Ovary (tissue), 9 donors: ENCODE results near the gene TEX26. TPM values are rescaled to one million over a fixed set of nuclear protein-coding genes. Genes with fewer than 3 reads are reported as not detected.

Experiments
- DNase-seq, 5 donors: peaks; one replicate each; pipeline ENCODE4 v3.0.0-alpha.2; 2019 to 2020
- H3K27ac ChIP-seq, 2 donors: fragments of 200-600 bp; one replicate each; pipeline versions ENCODE4 v1.5.1 to v1.8.0; 2019 to 2022
- H3K27me3 ChIP-seq: fragments of 200-600 bp; one replicate; pipeline ENCODE4 v1.8.0; 2022
- H3K36me3 ChIP-seq: fragments of 200-600 bp; sonication (generic); one replicate; pipeline ENCODE4 v1.5.1; 2019
- H3K4me1 ChIP-seq: one replicate; pipeline ENCODE4 v1.8.1; 2013; ENCODE audit warnings: mild to moderate bottlenecking, moderate library complexity; ENCODE audit not compliant: insufficient read depth
- H3K4me3 ChIP-seq: fragments of 200-600 bp; sonication (generic); one replicate; pipeline ENCODE4 v1.5.1; 2017
- H3K9me3 ChIP-seq, 2 donors: fragments of 200-600 bp in 1 of 2; sonication (generic) in 1 of 2; one replicate each; pipeline versions ENCODE4 v1.5.1 to v1.8.1; 2013 to 2019; ENCODE audit warnings: mild to moderate bottlenecking in 1 of 2, moderate library complexity in 1 of 2
- EP300 ChIP-seq: sonication (generic); formaldehyde crosslinking; IDR thresholded peaks from one replicate; pipeline ENCODE4 v1.6.1; 2017; ENCODE audit warnings: antibody characterized with exemption
- POLR2A ChIP-seq: fragments of 450-650 bp; IDR thresholded peaks from one replicate; pipeline ENCODE4 v1.6.1; 2017; ENCODE audit warnings: antibody characterized with exemption, mild to moderate bottlenecking, moderate library complexity
- WGBS, 3 donors: extraction: QIAGEN DNeasy Blood & Tissue Kit in 1 of 3; methylation state at CpG; one replicate each; pipeline versions ENCODE4 v1.1.5 to v1.1.7; 2013 to 2017; 5-methylcytosine and 5-hydroxymethylcytosine counted together
- intact Hi-C, 4 donors: fragments of 100-400 bp; cut with DNase I; formaldehyde crosslinking; loops; one replicate each; pipeline versions ENCODE4 v1.11.0 to v1.15.1; 2022 to 2023
- polyA plus RNA-seq, 2 donors: library from polyadenylated mRNA; stranded (reverse); fragments of 200-250 nt in 1 of 2; fragments of 350-450 nt in 1 of 2; fragmentation: Illumina TruSeq in 1 of 2; extraction: RNeasy Lipid Tissue Mini Kit (QIAGEN cat#74804) in 1 of 2; gene quantifications; one replicate each; pipeline ENCODE4 v1.2.3, GENCODE V29; 2013 to 2014
- total RNA-seq, 7 donors: library from RNA; depleted of rRNA in 2 of 7; stranded (reverse); fragments of >200 nt in 2 of 7; fragmentation: NEBNext Ultra II Directional in 3 of 7; extraction: Animal tissue kit (Norgen Biotek cat#: 25700) in 3 of 7; gene quantifications; one replicate each; pipeline versions ENCODE4 v1.1.0 to v1.2.4, GENCODE V29; 2016 to 2023
- TF ChIP-seq, protein P1 (sequence below), 3 donors: fragments of 450-650 bp in 2 of 3; fragments of 200-600 bp in 1 of 3; IDR thresholded peaks; one replicate each; pipeline versions ENCODE4 v1.5.1 to v1.8.0; 2016 to 2022; ENCODE audit warnings: antibody characterized with exemption in 3 of 3, mild to moderate bottlenecking in 1 of 3
- donor health status: DM: no; HTN: no; CAD: no; lungs with moderate emphysema.
- donor health status: DM: no; HTN: no; CAD: no.
- donor health status: Bipolar disorder and iron deficiency.
- donor health status: DM: yes; HTN: yes; CAD: no.
- donor health status: DM: no; HTN: no; CAD: no.
- donor health status: DM: yes; HTN: yes; CAD: no.

The TEX26 gene
- total and polyA plus RNA-seq, 9 donors, result 0.45 TPM; not detected in 8

DNA sequence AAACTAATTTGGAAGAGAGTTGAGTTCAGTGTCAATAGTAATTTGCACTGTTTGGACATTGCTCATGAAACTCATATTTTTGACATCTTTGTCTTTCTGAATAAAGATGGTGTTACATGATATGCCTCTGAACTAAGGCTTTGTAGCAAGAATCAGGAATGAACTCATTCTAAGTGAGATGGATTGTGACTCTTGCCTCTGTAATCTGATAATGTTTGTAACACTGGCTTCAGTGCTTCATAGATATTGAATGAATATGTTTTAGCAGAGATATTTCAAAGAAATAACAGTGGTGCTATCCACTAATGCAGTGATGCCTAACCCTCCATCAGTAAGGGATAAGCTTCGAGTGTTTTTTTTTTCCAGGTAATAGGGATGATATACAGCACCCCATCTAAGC, 32.9 kb downstream of the TEX26 start:
- Histone ChIP-seq H3K27ac (no peak overlapping the region), H3K27me3 (no peaks in the 10 kb centered on the region), H3K36me3 (no peaks in the 10 kb centered on the region), H3K9me3 (no peaks in the 10 kb centered on the region), H3K4me3 (no peak overlapping the region), H3K4me1 (no peaks in the 10 kb centered on the region)
- TF ChIP-seq, protein P1, sequence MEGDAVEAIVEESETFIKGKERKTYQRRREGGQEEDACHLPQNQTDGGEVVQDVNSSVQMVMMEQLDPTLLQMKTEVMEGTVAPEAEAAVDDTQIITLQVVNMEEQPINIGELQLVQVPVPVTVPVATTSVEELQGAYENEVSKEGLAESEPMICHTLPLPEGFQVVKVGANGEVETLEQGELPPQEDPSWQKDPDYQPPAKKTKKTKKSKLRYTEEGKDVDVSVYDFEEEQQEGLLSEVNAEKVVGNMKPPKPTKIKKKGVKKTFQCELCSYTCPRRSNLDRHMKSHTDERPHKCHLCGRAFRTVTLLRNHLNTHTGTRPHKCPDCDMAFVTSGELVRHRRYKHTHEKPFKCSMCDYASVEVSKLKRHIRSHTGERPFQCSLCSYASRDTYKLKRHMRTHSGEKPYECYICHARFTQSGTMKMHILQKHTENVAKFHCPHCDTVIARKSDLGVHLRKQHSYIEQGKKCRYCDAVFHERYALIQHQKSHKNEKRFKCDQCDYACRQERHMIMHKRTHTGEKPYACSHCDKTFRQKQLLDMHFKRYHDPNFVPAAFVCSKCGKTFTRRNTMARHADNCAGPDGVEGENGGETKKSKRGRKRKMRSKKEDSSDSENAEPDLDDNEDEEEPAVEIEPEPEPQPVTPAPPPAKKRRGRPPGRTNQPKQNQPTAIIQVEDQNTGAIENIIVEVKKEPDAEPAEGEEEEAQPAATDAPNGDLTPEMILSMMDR (IDR thresholded peaks at IDR 0.05), result no peak
- 82 to 98% (median 88%) methylated on average over 1 of the region's 1 CpG for WGBS, 3 donors
- no peak for DNase-seq
- intact Hi-C loops, result no loop called here

DNA sequence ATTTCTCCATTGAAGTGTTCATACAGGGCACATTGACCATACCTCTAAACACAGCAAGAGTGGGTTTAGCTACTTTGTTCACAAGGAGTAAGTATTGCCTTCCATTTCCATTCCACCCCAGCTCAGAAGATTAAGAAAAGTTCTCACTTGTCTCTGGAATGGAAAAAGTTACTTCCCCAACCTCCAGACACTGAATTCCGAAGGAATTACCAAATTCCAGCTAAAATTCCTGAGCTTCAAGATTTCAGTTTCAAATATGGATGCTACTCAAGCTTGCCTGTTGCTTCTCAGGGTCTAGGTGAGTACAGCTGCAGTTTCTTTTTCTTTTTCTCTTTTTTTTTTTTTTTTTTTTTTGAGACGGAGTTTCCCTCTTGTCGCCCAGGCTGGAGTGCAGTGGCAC, 33.6 kb downstream of the TEX26 start:
- Histone ChIP-seq H3K27ac (no peak overlapping the region), H3K4me1 (no peaks in the 10 kb centered on the region), H3K4me3 (no peak overlapping the region), H3K9me3 (no peaks in the 10 kb centered on the region), H3K27me3 (no peaks in the 10 kb centered on the region), H3K36me3 (no peaks in the 10 kb centered on the region)
- intact Hi-C loops, result no loop called here
- TF ChIP-seq, protein P1 (IDR thresholded peaks at IDR 0.05), result no peak
- TF ChIP-seq POLR2A (no peak), EP300 (no peak)
- WGBS, 3 donors, result 74 to 85% (median 74%) methylated on average over 3 of the region's 3 CpGs
- DNase-seq, result no peak

DNA sequence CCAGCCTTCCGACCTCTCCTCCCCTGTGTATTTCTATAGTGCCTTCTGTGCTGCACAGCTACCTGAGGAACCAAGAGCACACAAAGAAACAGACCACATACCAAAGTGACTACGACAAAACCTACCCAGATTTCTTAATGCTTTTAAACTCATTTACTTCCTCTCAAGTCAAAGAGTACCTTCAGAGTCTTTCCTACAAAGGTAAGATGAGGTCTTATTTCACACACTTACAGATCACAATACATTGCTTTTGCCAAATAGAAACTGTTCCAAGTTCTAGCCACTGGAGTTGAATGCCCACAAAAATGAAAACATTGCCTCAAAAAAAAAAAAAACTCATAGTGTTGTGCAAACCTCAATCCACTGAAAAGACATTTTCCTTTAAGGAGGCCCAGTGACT, 36.4 kb downstream of the TEX26 start:
- 57 to 76% (median 71%) methylated on average over 2 of the region's 2 CpGs for WGBS, 3 donors
- TF ChIP-seq, protein P1 (IDR thresholded peaks at IDR 0.05), result no peak
- TF ChIP-seq EP300 (no peak), POLR2A (no peak)
- Histone ChIP-seq H3K9me3 (no peaks in the 10 kb centered on the region), H3K36me3 (no peaks in the 10 kb centered on the region), H3K4me1 (no peaks in the 10 kb centered on the region), H3K27ac (no peak overlapping the region), H3K27me3 (no peaks in the 10 kb centered on the region), H3K4me3 (no peak overlapping the region)
- intact Hi-C loops, result no loop called here
- no peak for DNase-seq

DNA sequence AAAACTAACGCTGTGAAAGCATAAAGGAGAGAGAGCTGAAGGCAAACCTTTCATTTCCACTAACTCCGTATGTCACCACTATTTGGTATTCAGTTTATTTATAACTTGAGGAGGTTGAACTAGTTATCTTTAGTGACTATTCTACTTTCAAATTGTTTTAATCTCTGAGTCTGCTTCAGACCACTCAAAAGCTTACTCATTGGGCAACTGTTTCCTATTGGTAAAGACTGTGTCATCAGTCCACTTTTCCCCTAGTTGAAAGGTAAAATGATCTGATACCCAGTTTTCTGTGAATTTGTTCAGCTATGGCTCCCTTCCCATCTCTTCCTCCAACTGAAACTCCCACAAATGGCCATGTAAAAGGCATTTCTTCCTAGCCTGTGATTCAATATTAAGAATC, 39.1 kb downstream of the TEX26 start:
- WGBS, 3 donors, result 55 to 63% (median 62%) methylated on average over 2 of the region's 2 CpGs
- DNase-seq, result no peak
- no peaks in the 10 kb centered on the region for H3K4me1 ChIP-seq
- H3K27me3 ChIP-seq, result no peaks in the 10 kb centered on the region
- H3K9me3 ChIP-seq, result no peaks in the 10 kb centered on the region
- no peak overlapping the region for H3K4me3 ChIP-seq
- no peaks in the 10 kb centered on the region for H3K36me3 ChIP-seq
- no peak overlapping the region for H3K27ac ChIP-seq
- TF ChIP-seq, protein P1 (IDR thresholded peaks at IDR 0.05), result no peak
- TF ChIP-seq POLR2A (no peak), EP300 (no peak)
- intact Hi-C loops, result no loop called here
